ENCODE results near the gene FAM53B. TPM values are rescaled to one million over a fixed set of nuclear protein-coding genes. Genes with fewer than 3 reads are reported as not detected.
"Not testable (repeated sequence)": the region's sequence is repeated elsewhere in the genome, so short reads cannot be mapped to it uniquely, and the experiment has no call there.

FAM53B gene
- total RNA-seq, 1 donor from 2014 or later, result 28.3 TPM

DNA sequence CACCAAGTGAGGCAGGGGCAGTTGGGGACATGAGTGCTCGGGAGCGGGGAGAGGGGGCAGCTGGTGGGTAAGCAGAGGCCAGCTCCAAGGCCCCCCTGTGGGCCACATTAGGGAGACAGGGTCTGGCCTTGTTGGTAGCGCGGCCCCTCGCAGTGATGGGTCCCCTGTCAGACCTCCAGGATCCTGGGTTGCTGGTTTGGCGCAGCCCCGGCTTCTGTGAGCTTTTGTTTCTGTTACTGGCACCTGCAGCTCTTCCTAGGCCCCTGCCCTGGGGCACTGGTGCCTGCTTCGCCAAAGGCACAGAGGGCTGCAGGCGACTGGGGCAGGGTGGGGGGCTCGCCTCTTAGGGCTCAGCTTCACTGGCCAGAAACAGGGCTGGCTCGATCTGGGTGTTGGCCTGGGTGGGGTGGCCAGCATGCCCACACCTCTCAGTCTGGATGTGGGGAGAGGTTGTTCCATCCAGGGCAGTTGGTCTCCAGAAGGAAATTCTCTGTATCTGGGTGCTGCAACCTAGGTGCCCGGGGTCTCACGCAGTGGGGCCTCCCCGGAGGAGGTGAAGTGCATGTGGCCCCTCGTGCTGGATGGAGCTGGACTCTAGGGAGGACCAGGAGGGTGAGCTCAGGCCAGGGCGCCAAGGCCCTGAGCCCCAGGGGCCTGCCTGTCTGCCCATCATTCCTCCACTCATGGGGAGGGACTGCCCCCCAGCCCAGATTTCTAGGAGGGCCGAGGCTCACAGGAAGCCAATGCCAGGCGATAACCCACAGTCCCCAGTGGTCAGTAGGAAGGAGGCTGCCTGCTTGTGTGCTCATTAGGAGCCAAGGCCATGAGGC, 143.9 kb downstream of the FAM53B start:
- DNase-seq (ENCODE audit: low read depth), result no peak

DNA sequence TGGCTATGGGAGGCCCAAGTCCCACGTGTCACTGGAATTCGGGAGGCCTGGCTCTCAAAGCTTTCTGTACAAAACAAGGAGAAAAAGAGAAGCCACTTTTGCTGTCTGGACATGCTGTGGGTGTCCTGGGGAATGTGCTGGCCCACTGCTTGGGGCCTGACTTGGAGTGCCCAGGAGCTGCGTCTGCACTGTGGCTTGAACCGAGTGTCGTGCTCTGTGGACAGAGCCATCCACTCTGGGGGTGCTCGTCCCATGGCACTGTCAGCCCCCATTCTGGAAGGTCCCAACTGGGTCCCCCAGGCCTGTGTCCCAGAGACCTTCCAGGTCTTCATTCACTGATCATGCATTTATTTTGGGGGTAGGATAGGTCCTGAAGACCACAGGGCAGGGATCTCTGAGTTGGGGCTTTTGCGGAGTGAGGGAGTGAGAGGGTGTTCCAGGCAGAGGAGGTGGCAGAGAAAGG, 144.6 kb downstream of the FAM53B start:
- DNase-seq (ENCODE audit: low read depth), result no peak

DNA sequence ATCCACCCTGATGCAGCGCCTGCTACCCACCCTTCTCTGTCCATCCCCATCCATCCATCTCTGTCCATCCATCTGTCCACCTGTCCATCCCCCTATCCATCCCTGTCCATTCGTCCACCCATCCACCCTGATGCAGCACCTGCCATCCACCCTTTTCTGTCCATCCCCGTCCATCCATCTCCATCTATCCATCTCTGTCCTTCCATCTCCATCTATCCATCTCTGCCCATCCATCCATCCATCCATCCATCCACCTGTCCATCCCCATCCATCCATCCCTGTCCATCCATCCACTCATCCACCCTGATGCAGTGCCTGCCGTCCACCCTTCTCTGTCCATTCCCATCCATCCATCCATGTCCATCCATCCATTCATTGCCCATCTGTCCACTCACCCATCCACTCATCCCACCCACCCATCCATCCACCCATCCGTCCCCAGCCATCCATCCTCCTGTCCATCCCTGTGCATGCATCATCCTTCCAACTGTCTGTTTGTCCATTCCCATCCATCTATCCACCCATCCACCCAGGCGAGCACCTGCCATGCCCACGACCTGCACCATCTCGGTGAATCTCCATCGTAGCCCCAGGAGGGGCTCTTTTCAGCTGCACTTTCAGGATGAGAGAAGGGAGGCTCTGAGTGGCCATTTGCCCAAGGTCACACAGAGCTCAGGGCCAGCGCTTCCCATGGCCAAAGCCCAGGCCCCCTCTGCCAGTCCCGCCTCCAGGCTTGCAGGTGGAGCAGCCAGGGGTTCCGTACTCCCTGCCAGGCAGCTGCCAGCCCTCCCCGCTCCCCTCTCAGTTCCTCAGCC, 145.2 kb downstream of the FAM53B start:
- DNase-seq (ENCODE audit: low read depth), result no peak

DNA sequence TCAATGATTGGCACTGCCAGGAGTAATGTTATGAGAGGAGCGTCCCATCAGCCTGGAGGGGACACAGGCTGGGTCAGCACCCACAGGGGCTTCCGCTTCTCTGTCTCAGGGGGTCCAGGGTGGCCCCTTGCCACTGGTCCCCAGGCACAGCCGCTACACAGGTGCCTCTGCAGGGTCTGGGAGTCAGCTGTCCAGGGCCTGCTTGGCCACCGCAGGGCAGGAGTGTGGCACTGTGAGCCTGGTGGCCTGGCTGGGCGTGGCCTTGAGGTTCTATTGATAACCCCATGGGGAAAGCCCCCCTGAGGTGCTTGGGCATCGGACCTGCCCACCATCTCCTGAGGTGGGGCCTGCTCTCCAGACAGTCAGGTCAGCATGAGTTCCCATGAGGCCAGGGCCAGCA, 146.0 kb downstream of the FAM53B start:
- no peak for DNase-seq (ENCODE audit: low read depth)

DNA sequence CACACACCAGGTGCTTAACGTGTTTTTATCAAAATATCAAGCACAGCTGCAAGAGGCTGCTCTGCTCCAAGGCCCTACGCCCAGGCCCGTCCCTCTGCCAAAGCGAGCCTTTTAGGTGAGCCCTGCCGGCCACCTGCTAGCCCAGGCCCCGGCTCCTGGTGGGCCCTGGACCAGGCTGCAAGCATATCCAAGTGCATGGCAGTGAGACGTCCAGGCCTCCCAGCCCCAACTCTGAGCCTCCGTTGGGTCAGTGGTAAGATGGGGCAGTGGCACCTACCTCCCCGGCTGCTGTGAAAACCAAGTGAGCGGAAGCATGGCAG, 146.4 kb downstream of the FAM53B start:
- DNase-seq (ENCODE audit: low read depth), result no peak

DNA sequence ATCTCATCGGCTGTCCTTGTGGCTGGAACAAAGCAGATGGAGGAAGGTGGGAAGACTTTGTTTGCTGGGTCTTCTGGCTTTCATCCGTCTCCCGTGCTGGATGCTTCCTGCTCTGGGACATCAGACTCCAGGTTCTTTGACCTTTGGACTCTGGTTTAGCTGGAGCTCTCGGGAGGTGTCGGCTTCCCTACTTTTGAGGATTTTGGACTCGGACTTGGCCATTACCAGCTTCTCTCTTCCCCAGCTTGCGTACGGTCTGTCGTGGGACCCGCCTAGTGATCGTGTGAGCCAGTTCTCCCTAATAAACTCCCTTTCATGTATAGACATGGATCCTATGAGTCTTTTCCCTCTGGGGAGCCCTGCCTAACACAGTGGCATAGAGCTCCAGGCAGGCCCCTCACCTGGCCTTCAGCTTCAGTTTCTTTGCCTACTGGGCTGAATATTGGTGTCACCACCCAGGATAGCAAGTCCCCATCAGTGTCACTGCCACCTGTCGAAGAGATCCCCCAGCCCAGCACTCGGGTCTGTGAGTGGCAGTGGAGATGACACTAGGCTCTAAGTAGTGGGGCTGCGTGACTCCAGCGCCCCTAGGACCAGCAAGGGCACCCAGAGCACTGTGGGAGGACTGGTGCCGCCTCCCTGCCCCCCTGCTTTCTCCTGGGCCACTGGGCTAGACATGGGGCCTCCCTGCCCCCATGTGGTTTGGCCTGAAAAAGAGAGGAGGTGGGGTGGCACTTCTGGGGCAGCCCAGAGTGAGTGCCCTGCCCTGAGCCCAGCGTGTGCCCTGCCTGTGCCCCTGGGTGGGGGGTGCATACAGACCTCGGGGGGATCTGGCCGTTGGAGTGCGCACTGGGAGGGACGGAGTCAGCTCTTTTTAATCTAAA, 147.0 kb downstream of the FAM53B start:
- no peak for DNase-seq (ENCODE audit: low read depth)

DNA sequence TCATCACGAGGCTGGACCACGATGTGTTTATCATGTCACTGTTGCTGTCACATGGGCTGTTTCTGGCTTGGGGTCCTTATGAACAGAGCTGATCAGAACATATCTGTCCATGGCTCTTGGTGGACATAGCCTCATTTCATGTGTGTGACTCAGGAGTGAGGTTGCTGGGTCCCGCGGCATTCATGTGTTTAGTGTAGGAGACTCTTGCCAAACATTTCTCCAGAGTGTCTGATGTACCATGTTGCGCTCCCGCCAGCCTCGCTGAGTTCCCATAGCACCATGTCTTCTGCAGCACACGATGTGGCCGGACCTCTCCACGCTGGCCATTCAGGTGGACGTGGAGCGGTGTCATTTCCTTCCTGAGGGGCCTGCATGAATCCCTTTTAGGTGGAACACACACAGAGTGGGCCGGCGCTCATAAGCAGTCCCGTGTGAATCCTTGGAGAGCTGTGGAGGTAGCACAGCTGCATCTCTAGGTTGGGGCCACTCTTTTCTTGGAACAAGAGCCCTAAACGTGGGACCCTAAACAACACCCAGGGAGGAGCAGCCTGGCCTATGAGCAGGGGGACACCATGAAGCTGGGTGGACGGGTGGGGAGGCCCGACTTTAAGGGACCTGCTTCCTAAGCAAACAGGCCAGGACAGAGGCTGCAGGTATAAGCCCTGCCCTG, 147.9 kb downstream of the FAM53B start:
- DNase-seq (ENCODE audit: low read depth), result no peak

DNA sequence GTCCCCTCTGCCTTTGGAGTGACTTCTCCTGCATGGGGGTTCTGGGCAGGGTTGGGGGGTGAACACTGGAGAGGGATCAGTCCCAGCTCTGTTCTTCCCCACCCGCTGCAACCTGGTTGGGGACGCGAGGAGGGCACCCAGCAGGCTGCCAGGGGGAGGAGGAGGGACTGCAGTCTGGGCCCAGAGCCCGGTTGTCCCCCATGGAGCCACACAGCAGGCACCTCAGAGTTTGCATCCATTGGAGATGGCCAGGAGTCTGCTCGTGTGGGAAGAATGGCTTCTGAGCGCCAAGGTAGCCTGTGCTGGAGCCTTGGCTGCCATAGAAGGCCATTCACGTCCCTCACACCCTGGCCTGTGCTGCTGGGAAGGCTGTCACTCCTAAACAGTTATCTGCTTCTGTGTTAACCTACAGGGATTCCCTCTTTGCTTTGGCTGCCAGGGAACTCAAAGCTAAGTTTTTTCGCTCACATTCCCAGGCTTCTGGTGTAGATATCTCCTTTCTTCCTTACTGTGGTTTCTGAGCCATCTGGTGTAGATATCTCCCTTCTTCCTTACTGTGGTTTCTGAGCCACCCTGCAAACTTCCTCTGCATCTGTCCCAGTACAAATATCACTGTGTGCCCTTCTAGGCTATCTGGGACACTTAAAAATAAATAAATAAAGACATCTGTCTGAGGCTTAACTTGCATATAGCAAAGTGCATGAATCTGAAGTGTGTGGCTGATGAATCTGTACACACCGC, 148.9 kb downstream of the FAM53B start:
- DNase-seq (ENCODE audit: low read depth), result no peak

DNA sequence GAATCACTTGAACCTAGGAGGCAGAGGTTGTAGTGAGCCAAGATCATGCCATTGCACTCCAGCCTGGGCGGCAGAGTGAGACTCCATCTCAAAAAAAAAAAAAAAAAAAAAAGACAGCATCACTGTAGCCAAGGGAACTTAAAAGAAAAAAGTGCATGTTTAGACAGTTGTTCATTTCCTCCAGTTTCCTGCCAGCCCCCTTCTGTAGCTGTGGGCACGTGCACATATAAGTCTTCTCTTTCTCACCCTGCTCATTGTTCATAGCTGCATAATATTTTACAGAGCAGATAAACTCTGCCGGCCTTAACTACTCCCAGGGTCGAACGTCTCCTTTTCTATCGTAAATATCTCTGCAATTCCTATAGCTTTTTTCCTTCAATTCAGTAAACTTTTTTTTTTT, 149.9 kb downstream of the FAM53B start:
- no peak for DNase-seq (ENCODE audit: low read depth)

DNA sequence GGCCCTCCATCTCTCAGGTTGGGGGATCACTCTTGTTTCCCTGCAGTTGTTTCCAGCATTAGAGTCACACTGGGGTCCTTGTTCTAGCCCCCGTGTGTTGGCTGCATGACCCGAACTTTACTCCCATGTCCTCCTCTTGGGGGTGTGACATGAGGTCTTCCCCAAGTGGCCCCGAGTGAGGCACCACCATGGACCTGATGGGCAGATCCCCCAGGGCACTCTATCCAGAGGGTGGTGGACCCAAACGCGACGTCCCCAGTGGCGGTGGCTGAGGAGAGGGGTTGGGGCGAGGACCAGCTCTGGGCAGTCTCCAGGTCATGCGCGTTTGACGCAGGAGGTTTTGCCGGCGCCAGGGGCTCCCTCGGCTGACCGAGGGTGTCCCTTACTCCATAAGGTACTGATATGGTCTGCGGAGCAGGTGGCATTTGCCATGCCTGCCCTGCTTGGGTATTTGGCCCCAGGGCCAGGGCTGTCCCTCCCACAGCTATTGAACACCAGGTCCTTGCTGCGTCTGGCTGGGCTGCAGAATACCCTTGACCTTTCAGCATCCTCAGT, 150.7 kb downstream of the FAM53B start:
- no peak for DNase-seq (ENCODE audit: low read depth)

DNA sequence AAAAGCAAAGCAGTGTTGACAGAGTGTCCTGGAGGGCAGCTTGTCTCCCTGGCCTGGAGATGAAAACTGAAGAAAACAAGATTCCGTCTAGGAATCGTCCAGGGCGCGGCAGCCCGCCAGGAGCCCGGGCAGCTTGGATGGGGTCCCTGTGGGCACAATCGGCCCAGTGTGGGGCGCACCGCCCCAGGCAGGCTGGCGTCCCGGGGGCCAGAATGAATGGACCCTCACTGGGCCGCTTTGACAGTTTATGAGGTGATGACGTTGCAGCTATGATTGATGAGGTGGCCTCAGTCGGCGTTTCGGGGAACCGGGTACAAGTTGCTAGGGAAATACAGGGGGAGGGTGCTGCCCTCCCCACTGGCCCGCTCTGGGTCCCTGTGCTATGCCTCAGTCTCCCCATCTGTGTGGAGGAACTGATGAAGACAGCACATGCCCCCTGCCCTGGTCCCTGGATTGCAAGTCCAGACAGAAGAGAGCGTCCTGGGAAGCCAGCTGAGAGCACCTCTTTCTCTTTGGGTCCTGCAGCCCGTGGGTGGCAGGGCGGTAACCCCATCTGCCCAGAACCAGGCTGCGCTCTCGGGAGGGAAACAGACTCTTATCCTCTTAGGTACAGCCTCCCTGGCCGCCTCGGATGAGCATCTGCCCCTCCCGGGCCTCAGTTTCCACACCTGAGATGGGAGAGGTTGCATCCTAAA, 151.3 kb downstream of the FAM53B start:
- DNase-seq (ENCODE audit: low read depth), result no peak

DNA sequence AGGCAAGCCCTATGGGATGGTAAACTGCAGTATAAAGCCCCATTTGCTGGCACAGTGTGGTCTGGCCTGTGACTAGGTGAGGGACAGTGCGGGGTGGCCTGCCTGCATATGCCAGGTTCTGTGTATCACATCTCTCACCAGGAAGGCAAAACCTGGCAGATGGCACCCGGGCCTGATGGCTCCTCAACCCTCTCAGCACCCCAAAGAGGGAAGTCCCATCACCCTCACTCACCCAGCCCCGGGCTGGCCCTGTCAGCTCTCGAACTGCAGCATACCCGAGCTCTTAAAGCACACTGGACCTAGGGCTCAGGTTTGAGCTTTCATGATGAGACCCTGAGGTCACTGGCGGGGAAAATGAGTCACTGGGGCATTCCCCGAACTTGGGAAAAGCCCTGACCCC, 152.1 kb downstream of the FAM53B start:
- DNase-seq (ENCODE audit: low read depth), result no peak

DNA sequence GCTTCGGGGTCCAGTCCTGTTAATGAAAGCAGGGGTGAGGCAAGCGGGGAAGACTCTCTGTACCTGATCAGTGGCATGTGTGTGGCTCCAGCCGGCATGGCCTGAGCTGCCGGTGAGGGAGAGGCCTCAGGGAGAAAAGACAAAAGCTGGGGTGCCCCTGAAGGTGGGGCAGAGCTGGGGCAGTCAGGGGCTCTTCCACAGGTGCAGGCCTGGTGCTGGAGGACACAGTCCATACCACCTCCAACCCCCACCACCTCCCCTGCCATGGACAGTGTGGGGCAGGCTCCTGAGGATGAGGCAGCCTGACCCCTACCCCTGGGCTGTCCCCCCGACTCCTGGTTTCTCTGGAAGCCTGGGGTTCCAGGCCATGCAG, 153.1 kb downstream of the FAM53B start:
- DNase-seq (ENCODE audit: low read depth), result no peak

DNA sequence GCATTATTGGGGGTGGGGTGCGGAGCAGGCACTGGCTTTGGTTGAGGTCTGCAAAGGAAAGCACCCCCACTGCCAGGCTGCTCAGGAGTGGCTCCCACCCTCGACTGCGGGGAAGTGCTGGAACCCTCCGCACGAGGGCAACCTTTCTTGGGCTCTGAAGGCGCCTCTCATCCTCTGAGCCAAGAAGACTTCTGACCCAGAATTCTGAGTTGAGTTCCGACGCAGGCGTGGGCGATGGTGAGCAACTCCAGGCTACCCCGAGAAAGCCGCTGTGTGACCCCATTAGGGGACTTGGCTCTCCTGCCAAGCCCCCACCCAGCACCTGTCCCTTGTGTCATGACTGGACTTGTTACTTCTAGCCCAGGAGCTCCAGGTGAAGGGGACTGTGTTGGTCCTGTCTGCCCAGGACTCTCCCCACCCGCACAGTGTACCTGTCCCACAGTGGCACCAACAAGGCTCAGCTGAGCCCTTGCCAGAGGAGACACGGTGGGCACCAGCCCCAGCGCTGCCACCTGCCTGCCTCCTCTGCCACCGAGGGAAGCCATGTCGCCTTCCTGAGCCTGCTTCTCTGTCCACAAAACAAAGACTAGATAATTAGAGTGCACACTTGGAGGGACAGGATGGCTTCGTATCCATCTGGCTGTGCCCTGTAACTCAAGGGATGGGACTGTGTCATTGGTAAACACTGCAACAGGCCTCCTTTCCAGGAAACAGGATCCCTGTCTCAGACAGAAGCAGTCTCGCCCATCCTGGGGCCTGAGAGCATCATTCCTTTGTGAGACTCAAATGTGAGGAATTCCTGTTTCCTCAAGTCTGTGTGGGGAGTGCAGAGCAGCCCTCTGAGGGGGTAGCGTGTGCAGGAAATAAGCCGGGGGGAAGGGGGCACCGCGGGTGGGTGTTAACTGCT, 153.7 kb downstream of the FAM53B start:
- DNase-seq (ENCODE audit: low read depth), result no peak

DNA sequence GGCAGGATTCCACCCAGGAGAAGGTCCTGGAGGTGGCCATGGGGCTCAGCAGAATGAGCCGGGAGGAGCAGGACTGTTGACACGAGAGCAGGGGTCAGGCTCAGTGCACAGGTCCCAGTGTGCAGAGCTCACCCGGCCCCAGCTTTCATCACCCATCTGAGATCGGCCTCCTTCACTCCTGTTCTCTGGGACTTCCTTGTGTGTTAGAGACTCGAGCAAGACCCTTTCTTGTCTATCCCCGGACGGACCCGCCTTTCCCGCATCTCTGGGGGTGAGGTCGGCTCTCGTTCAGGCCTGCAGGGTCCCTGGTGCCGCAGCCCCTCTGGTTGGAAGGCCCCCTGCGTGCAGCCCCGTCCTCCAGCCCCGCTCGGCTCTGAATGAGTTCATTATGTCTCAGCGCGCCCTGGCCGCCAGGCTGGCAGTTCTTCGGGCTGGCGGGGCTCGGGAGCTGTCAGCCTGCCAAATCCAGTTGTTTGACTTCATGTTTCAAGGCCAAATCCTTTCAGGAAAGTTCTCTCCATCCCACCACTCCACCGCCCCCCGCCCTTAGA, 154.6 kb downstream of the FAM53B start:
- DNase-seq (ENCODE audit: low read depth), result no peak

DNA sequence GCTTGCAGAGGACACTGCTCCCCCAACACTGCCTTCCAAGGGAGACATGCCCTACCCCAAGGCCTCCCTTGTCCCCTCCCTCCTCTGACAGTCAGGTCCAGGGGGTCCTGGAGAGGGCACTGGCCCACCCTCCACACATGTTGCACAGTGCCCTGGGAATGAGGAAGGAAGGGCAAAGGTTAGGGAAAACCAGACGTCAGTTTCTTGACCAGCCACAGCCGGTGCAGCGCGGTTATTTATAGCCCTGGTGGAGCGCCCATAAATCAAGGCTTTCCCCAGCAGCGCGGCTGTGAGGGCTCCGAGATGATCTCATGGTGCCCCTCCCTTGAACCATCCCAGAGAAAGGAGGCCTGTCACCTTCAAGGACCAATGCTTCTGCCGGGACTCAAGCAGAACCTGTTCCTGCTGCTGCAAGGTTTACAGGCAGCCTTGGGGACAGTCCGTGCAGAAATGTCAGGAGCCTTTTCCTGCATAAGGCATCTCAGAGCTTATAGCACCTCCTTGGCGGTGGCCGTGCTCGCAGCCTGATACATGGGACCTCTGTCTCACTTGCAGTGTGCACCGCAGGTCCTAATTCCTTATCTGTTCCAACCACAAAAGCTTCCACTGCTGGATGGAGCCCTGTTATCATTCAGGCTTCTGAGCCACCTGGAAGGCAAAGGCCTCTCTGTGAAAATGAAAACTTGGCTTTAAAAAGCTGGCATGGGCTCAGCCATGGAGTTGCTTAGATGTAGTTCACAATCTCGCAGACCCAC, 155.3 kb downstream of the FAM53B start:
- DNase-seq (ENCODE audit: low read depth), result peak; percentile 89

DNA sequence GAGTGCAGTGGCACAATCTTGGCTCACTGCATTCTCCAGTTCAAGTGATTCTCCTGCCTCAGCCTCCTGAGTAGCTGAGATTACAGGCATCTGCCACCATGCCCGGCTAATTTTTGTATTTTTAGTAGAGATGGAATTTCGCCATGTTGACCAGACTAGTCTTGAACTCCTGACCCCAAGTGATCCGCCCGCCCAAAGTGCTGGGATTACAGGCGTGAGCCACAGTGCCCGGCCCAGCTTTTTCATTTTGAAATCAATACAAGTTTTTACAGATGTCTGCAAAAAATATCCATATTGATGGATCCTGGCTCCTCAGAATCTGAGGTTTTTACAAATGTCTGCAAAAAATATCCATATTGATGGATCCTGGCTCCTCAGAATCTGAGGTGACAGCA, 155.8 kb downstream of the FAM53B start:
- not testable (repeated sequence) for DNase-seq (ENCODE audit: low read depth)

Measured in myocyte (in vitro differentiated cells).